ENCODE data around the gene ALDH16A1.

DNA sequence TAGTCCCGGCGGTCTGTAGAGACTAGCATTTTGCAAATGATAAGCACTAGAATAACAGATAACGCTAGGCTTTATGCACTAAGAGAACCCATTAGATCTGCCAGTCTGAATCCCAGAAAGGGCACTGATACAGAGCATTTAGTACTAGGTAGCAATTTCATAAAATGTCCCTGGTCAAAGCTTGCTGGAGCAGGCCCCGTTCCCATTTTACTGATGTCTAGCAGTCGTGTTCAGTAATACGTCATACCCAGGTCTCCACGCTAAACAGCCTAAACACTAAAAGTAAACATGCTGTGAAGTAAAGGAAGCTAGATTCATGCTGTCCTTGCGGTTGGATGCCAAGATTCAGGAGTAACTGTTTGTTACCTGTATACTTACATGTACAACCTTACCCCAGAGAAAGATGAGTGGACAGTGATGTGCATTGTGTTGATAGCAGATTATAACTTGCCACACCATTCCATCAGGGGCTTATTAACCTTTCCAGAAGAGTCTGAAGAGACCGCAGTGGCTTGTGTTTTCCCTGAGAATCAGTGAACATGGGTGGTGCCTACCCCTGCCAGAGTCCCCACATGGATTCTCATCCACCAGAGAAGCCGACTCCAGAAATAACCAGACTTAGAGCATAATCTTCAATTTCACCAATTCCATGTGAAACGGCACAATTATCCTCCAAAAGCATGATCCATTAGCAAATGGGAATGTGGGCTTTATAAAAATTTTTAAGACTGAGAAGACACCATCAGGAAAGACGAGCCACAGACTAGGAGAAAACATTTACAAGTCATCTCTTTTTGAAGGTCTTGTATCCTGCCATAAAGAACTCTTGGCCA lies 39.8 kb downstream of the ALDH16A1 start:
- TF ChIP-seq, protein P1, sequence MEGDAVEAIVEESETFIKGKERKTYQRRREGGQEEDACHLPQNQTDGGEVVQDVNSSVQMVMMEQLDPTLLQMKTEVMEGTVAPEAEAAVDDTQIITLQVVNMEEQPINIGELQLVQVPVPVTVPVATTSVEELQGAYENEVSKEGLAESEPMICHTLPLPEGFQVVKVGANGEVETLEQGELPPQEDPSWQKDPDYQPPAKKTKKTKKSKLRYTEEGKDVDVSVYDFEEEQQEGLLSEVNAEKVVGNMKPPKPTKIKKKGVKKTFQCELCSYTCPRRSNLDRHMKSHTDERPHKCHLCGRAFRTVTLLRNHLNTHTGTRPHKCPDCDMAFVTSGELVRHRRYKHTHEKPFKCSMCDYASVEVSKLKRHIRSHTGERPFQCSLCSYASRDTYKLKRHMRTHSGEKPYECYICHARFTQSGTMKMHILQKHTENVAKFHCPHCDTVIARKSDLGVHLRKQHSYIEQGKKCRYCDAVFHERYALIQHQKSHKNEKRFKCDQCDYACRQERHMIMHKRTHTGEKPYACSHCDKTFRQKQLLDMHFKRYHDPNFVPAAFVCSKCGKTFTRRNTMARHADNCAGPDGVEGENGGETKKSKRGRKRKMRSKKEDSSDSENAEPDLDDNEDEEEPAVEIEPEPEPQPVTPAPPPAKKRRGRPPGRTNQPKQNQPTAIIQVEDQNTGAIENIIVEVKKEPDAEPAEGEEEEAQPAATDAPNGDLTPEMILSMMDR (IDR thresholded peaks at IDR 0.05; ENCODE audit: poor library complexity) = no peak
- TF ChIP-seq EZH2 (IDR thresholded peaks at IDR 0.05; ENCODE audit: borderline replicate concordance) = no peak
- TF ChIP-seq EZH2phosphoT487 (IDR thresholded peaks at IDR 0.05; ENCODE audit: low read depth, severe bottlenecking, unreplicated experiment) = no peak
